ENCODE data around the gene RNF152. TPM values are rescaled to one million over a fixed set of nuclear protein-coding genes. Genes with fewer than 3 reads are reported as not detected.

Gene RNF152
- total RNA-seq, 1 experiment from 2014 or later, result 0.18 TPM

- no peak for DNase-seq (ENCODE audit: low read depth, low spot score)
- Histone ChIP-seq H3K27me3 (ENCODE audit: control insufficient read depth, insufficient read depth, low read length) (no peaks in the 10 kb centered on the region; the same call in 1 of the 2 replicates), H3K36me3 (ENCODE audit: control insufficient read depth, insufficient read depth, low read length) (no peaks in the 10 kb centered on the region), H3K4me1 (ENCODE audit: control insufficient read depth, insufficient read depth, low read length) (no peaks in the 10 kb centered on the region), H3K4me3 (ENCODE audit: low read depth in 2 of 2, low read length in 2 of 2) (no peak overlapping the region), H3K9me3 (ENCODE audit: control insufficient read depth, insufficient read depth, low read depth, low read length) (no peaks in the 10 kb centered on the region), H3K27ac (ENCODE audit: low read length) (no peak overlapping the region)
- BruUV-seq (replicated peaks), result no TSS peak
- ChIA-PET POLR2A (no interaction called here), CTCF (no interaction called here)
- TF ChIP-seq REST (IDR thresholded peaks at IDR 0.05; ENCODE audit: insufficient read depth in 1 of 2, low read depth in 2 of 2, low read length in 1 of 2) (no peak), SIN3A (IDR thresholded peaks at IDR 0.05; ENCODE audit: borderline replicate concordance, insufficient read depth, low read depth, low read length) (no peak), POLR2AphosphoS5 (IDR thresholded peaks at IDR 0.05; ENCODE audit: low read depth, low read length) (no peak), TCF7L2 (IDR thresholded peaks at IDR 0.05; ENCODE audit: low read depth, low read length) (no peak), CTCF (IDR thresholded peaks at IDR 0.05) (no peak)
- in situ Hi-C loops (cut with HindIII; ENCODE audit: low pct_unique_long_range_greater_than_20kb, low sequenced_read_pairs), result no loop called here
- intact Hi-C loops (cut with micrococcal nuclease; ENCODE audit: unreplicated experiment), result no loop called here
- ATAC-seq, result no peak
These were observed 46.4 kb upstream of the RNF152 start for GRCh38 chr18:61939046-61939674.

GRCh38 chr18:61935362-61935761, 42.6 kb upstream of the RNF152 start:
- CTCF ChIA-PET, result no interaction called here

More at GRCh38 chr18:61935362-61935761, 42.6 kb upstream of the RNF152 start:
- POLR2A ChIA-PET, result no interaction called here
- H3K4me3 ChIP-seq (ENCODE audit: low read depth in 2 of 2, low read length in 2 of 2), result no peak overlapping the region
- intact Hi-C loops (cut with micrococcal nuclease; ENCODE audit: unreplicated experiment), result no loop called here
- no peaks in the 10 kb centered on the region for H3K36me3 ChIP-seq (ENCODE audit: control insufficient read depth, insufficient read depth, low read length)
- DNase-seq (ENCODE audit: low read depth, low spot score) (no peak), ATAC-seq (no peak)
- H3K4me1 ChIP-seq (ENCODE audit: control insufficient read depth, insufficient read depth, low read length), result no peaks in the 10 kb centered on the region
- no peak overlapping the region for H3K27ac ChIP-seq (ENCODE audit: low read length)
- H3K9me3 ChIP-seq (ENCODE audit: control insufficient read depth, insufficient read depth, low read depth, low read length), result no peaks in the 10 kb centered on the region
- no peak for TF ChIP-seq POLR2AphosphoS5 (IDR thresholded peaks at IDR 0.05; ENCODE audit: low read depth, low read length)
- TF ChIP-seq CTCF (IDR thresholded peaks at IDR 0.05), result no peak
- TF ChIP-seq REST (IDR thresholded peaks at IDR 0.05; ENCODE audit: insufficient read depth in 1 of 2, low read depth in 2 of 2, low read length in 1 of 2), result no peak
- TF ChIP-seq SIN3A (IDR thresholded peaks at IDR 0.05; ENCODE audit: borderline replicate concordance, insufficient read depth, low read depth, low read length), result no peak
- no peak for TF ChIP-seq TCF7L2 (IDR thresholded peaks at IDR 0.05; ENCODE audit: low read depth, low read length)
- H3K27me3 ChIP-seq (ENCODE audit: control insufficient read depth, insufficient read depth, low read length), result no peaks in the 10 kb centered on the region; the same call in 1 of the 2 replicates
- in situ Hi-C loops (cut with HindIII; ENCODE audit: low pct_unique_long_range_greater_than_20kb, low sequenced_read_pairs), result no loop called here
- no TSS peak for BruUV-seq (replicated peaks)

Data from Panc1 (cell line).